ENCODE results near the gene SLC46A2. TPM values are rescaled to one million over a fixed set of nuclear protein-coding genes. Genes with fewer than 3 reads are reported as not detected.
A peak's percentile ranks its signal among the peaks of the same experiment; 100 is the strongest.

Gene SLC46A2
- total RNA-seq, 4 donors from 2014 or later, result not detected

DNA sequence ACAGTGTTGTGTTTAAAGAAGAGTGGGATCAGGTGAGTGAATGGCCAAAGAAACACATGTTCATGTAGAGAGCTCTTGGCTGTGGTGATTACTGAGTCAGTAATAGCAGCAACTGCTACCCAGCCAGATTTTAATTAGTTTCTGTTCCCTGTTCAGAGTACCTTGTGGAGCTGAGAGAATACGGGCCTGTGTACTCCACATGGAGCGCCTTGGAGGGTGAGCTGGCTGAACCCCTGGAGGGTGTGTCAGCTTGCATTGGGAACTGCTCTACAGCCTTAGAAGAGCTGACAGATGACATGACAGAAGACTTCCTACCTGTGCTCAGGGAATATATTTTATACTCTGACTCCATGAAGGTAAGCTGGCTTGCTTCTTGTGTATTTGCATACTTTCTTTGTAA is 52.3 kb downstream of the SLC46A2 start:
- no peak for TF ChIP-seq POLR2A (IDR thresholded peaks at IDR 0.05)
- H3K4me1 ChIP-seq, result peaks cover 0 to 12% (median 2%) of the 10 kb centered on the region in 4 donors
- no peak overlapping the region for H3K4me3 ChIP-seq
- no peak overlapping the region for H3K27ac ChIP-seq
- H3K36me3 ChIP-seq, result peaks cover 0 to 9% (median 0%) of the 10 kb centered on the region in 3 donors
- H3K9me3 ChIP-seq, result no peaks in the 10 kb centered on the region
- no peaks in the 10 kb centered on the region for H3K27me3 ChIP-seq
- no peak for DNase-seq

DNA sequence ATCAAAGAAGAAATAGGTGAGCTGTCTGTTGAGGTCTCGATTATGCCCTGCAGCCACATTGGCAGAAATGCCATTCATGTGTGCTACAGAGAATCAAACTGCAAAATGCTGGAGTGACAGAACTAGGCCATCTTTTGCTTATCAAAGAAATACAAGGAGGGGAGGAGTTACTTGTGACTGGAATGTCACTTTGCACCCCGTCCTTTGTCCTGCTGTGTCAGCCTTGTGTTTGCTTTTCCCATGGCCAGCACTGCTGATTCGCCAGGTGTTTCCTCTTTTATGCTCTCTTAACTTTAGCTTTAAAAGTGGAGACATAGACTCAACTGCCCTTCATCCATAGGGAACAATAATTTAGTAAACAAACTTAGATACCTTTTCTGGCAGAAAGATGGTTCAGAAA is 54.3 kb downstream of the SLC46A2 start:
- Histone ChIP-seq H3K27ac (peak overlapping the region in 3 of 4 donors; percentile 19 to 86 (median 63)), H3K36me3 (peaks cover 0 to 15% (median 0%) of the 10 kb centered on the region in 3 donors)
- DNase-seq, result peak in 2 of 3 donors; percentile 58 to 80

GRCh38 chr9:112833081-112833480 is 57.6 kb downstream of the SLC46A2 start:
- H3K4me1 ChIP-seq, result peaks cover 0 to 19% (median 2%) of the 10 kb centered on the region in 4 donors
- TF ChIP-seq POLR2A (IDR thresholded peaks at IDR 0.05) (no peak), CTCF (IDR thresholded peaks at IDR 0.05) (no peak)
- no peak for DNase-seq

More for the DNA sequence above, 54.3 kb downstream of the SLC46A2 start:
- peaks cover 0 to 16% (median 2%) of the 10 kb centered on the region in 4 donors for H3K4me1 ChIP-seq
- H3K27me3 ChIP-seq, result no peaks in the 10 kb centered on the region
- no peak overlapping the region for H3K4me3 ChIP-seq
- H3K9me3 ChIP-seq, result no peaks in the 10 kb centered on the region
- TF ChIP-seq POLR2A (IDR thresholded peaks at IDR 0.05) (no peak), CTCF (IDR thresholded peaks at IDR 0.05) (no peak)

DNA sequence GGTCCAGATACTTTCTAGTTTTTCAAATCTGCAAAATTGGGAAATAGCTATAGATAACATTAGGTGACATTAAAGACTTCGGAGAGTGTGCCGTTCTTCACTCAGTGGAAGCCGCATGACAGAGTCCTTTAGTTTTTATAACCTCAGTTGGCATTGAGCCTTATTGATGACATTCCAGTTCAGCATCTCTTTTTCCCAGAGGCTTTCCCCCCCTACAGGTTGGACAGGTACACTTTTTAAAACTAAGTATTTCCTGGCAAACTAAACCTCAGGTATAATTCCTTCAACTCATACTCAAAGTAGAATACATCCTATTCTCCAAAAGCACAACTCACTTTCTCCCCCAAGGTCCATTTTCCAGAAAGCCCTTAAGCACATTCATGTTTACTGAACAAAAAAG is 58.7 kb downstream of the SLC46A2 start:
- Histone ChIP-seq H3K4me3 (no peak overlapping the region), H3K27ac (peak overlapping the region in 1 of 4 donors; percentile 42), H3K9me3 (no peaks in the 10 kb centered on the region), H3K36me3 (peaks cover 0 to 7% (median 0%) of the 10 kb centered on the region in 3 donors), H3K27me3 (no peaks in the 10 kb centered on the region), H3K4me1 (peaks cover 0 to 19% (median 2%) of the 10 kb centered on the region in 4 donors)
- no peak for DNase-seq
- TF ChIP-seq POLR2A (IDR thresholded peaks at IDR 0.05) (no peak), CTCF (IDR thresholded peaks at IDR 0.05) (no peak)

More at GRCh38 chr9:112833081-112833480, 57.6 kb downstream of the SLC46A2 start:
- no peak overlapping the region for H3K4me3 ChIP-seq
- H3K9me3 ChIP-seq, result no peaks in the 10 kb centered on the region
- no peaks in the 10 kb centered on the region for H3K27me3 ChIP-seq
- no peak overlapping the region for H3K27ac ChIP-seq
- H3K36me3 ChIP-seq, result peaks cover 0 to 7% (median 0%) of the 10 kb centered on the region in 3 donors

- H3K4me3 ChIP-seq, result no peak overlapping the region
- peak overlapping the region in 1 of 4 donors; percentile 42 for H3K27ac ChIP-seq
- peaks cover 0 to 7% (median 0%) of the 10 kb centered on the region in 3 donors for H3K36me3 ChIP-seq
- DNase-seq, result no peak
- H3K4me1 ChIP-seq, result peaks cover 0 to 19% (median 2%) of the 10 kb centered on the region in 4 donors
- no peaks in the 10 kb centered on the region for H3K9me3 ChIP-seq
- TF ChIP-seq POLR2A (IDR thresholded peaks at IDR 0.05) (no peak), CTCF (IDR thresholded peaks at IDR 0.05) (no peak)
- H3K27me3 ChIP-seq, result no peaks in the 10 kb centered on the region
Measured at GRCh38 chr9:112831281-112831851, 59.3 kb downstream of the SLC46A2 start.

Other genes with a start within 250 kb of the SLC46A2 start
- gene INIP, start 172.8 kb downstream of the SLC46A2 start, total RNA-seq, result 10 to 100 TPM; 15.0 to 24.0 (median 21.3) TPM
- gene SNX30, start 140.1 kb downstream of the SLC46A2 start, total RNA-seq, result 10 to 100 TPM; 18.2 to 46.4 (median 26.2) TPM
- gene ZNF883, start 121.3 kb upstream of the SLC46A2 start, total RNA-seq, result 1 to 10 TPM in 2 of 4 donors, not detected in 2; 1.1 to 1.6 TPM
- 1 to 10 TPM in 2 of 4 donors, under 1 TPM in 2; 0.53 to 3.3 (median 1.0) TPM for gene ZFP37, start 165.8 kb upstream of the SLC46A2 start, total RNA-seq

Measured in Peyer's patch (tissue), 4 donors.